GM18907 (cell line): ENCODE data around the gene EID2B.

Experiments used
- ATAC-seq: cut with Tn5 transposase; IDR thresholded peaks from one replicate; pipeline ENCODE4 v1.9.1; 2021; ENCODE audit warnings: mild to moderate bottlenecking, moderate library complexity; ENCODE audit not compliant: unreplicated experiment

The EID2B gene

GRCh38 chr19:39533003-39533512 is 406 bp upstream of the EID2B start:
- peak; percentile 21 for ATAC-seq

- no peak for ATAC-seq
Observed at GRCh38 chr19:39531834-39532232, 819 bp downstream of the EID2B start.

GRCh38 chr19:39525205-39525604 is 7.4 kb downstream of the EID2B start:
- no peak for ATAC-seq

- ATAC-seq, result no peak
Observed at GRCh38 chr19:39524495-39524894, 8.2 kb downstream of the EID2B start.

GRCh38 chr19:39520541-39521484 is 11.8 kb downstream of the EID2B start:
- no peak for ATAC-seq

- no peak for ATAC-seq
Observed at GRCh38 chr19:39518975-39519374, 13.7 kb downstream of the EID2B start.

- ATAC-seq, result no peak
Observed at GRCh38 chr19:39518458-39518857, 14.2 kb downstream of the EID2B start.

- no peak for ATAC-seq
Observed at GRCh38 chr19:39517432-39517831, 15.2 kb downstream of the EID2B start.

GRCh38 chr19:39516270-39516669 is 16.4 kb downstream of the EID2B start:
- ATAC-seq, result no peak

- no peak for ATAC-seq
Observed at GRCh38 chr19:39515551-39516191, 17.0 kb downstream of the EID2B start.

GRCh38 chr19:39514840-39515550 is 17.7 kb downstream of the EID2B start, which contains the start of gene SELENOV:
Gene SELENOV, plus strand, starts transcription at chr19:39515139. Its CDS starts 74 bp downstream, at chr19:39515213.
- ATAC-seq, result no peak

GRCh38 chr19:39512988-39513387 is 19.7 kb downstream of the EID2B start:
- no peak for ATAC-seq

- ATAC-seq, result no peak
Observed at GRCh38 chr19:39509233-39509632, 23.4 kb downstream of the EID2B start.

- ATAC-seq, result no peak
Observed at GRCh38 chr19:39508629-39509028, 24.0 kb downstream of the EID2B start.

GRCh38 chr19:39507715-39508364 is 24.8 kb downstream of the EID2B start:
- ATAC-seq, result no peak

- peak; percentile 50 for ATAC-seq
Observed at GRCh38 chr19:39506944-39507714, 25.5 kb downstream of the EID2B start.

GRCh38 chr19:39506598-39506943 is 26.1 kb downstream of the EID2B start:
- no peak for ATAC-seq

- ATAC-seq, result no peak
Observed at GRCh38 chr19:39502640-39503417, 29.8 kb downstream of the EID2B start.

GRCh38 chr19:39501340-39501739 is 31.3 kb downstream of the EID2B start:
- no peak for ATAC-seq
